HG03378 (cell line): ENCODE data around the gene URB2.
A peak's percentile ranks its signal among the peaks of the same experiment; 100 is the strongest.
"Not testable (repeated sequence)": the region's sequence is repeated elsewhere in the genome, so short reads cannot be mapped to it uniquely, and the experiment has no call there.

Experiments
- ATAC-seq: cut with Tn5 transposase; IDR thresholded peaks from one replicate; pipeline ENCODE4 v1.9.1; 2021; ENCODE audit warnings: mild to moderate bottlenecking, moderate library complexity; ENCODE audit not compliant: unreplicated experiment

The URB2 gene

DNA sequence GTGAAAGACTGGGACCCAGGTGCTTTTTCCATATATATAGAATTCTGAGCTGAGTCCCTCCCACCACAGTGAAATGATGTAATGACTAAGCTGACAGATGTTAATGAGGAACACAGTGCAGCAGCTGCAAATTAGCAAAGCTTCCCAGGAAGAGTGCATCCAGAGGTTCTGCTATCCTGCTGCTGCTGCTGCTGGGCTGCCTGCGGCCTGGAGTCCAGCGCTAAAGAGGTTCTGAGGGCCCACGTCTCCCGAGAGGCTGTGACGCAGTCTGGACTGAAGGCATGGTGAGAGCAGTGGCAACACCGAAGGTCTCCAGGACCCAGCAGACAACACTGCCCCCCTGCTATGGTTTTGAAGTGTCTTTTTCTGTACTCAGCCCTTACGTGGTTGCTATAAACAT, 63.9 kb downstream of the URB2 start:
- ATAC-seq: no peak

DNA sequence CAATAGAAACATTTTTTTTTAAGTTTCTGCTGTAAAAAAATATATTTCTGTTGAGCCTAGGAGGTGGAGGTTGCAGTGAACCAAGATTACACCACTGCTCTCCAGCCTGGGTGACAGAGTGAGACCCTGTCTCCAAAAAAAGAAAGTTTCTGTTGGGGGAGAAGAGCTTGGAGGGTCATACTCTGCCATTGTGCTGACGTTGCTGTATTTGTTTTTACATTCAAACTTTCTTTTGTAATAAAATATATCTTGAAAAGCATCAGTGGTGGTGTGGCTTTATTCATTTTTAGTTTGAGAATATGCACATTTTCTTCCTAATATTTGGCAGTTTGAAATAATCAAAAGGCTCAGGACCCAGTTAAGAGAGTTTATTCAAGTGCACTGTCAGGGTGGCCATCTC, 64.6 kb downstream of the URB2 start:
- ATAC-seq: no peak

DNA sequence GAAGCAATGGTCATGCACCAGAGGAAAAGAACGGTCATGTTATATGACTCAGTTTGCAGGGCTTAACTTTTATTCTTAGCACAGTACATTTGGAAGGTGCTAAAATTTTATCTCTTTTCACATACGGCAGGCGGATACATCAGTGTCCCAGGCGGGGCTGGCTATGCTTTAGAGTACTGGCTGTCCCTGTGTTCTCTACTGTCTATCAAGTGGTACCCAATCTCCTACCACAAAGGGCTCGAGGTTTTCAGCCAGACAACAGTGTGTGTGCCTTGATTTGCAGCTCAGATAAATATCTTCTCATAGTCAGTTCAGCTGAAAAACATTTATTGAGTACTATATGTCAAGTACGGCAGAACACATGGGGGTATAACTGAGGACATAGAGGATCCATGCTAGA, 65.3 kb downstream of the URB2 start:
- no peak for ATAC-seq

DNA sequence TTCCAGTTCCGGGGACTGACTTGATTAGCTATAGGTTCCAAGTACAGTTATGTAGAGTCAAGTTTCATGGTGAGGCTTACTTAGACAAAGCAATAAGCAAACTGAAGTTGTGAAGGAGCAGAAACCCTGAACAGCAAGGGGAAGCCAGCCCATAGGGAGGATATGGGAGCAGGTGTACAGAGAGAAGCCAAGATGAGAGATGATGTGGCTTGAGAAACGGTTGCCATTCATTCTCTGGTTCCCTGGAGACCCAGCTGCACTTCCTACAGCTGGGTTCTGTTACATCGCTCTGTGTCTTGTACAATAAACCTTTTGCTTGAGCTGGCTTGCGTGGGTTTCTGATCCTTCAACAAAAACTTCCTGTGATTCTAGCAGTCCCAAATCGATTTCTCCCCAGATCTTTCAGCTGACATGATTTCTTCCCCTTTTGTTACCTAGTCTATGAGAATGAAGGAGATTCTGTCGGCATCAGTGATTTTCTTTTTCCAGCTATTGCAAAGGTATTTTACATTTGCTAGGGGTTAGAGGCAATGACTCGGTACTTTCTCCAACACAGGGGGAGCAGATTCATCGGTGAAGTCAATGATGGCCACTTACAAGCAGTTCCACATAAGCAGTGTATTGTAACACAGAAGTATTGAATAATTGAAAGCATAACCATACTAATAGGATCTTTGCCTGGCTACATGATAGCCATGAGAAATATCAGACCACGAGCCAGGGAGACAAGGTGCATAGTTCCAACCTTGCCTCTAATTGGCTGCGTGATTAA, 67.3 kb downstream of the URB2 start:
- peak; percentile 43 for ATAC-seq

DNA sequence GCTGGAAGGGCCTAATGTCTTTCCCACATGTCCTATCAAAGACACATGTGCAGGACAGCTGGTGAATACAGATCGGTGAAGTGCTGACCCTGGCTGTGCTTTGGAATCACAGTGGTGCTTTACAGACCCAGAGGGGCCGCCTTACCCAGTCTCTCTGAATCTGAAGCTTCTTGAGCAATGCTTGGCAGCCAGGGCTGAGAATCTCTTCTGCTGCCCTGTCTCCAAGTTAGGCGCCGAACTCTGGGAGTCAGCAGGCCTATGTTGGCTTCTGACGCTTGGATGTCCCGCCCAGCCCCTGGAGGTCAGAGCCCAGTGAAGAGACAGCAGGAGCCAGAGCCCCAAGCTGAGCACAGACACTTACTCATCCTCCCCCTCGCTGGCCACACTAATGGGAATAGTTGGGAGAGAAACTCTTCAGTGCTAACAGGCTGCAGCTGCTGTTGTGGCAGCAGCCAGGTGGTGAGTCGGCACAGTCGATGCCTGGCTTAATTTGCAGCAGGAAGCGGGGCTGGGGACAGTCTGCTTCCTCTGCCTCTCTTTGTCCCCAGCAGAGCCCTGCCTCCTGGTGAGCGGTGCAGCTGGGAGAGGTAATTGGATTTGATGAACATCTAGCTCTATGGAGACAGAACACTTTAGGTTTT, 68.1 kb downstream of the URB2 start:
- ATAC-seq: no peak

DNA sequence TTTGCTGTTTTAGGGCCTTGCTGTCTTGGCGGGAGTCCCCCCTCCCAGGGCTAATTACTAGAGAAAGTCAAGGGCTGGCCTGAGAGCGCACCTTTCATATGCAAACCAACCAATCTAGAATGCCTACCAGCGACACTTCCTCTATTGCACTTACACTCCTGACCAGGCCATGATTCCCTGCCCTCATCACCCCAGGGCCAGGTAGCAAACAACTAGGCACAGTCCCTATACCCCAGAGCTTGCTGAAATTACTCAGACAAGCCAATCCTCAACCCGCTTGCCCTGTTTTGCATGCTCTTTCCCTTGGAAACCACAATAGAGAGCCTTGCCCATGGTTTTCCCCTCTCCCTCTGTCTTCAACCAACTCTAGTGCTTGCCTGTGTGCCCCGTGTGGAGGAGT, 70.3 kb downstream of the URB2 start:
- no peak for ATAC-seq

DNA sequence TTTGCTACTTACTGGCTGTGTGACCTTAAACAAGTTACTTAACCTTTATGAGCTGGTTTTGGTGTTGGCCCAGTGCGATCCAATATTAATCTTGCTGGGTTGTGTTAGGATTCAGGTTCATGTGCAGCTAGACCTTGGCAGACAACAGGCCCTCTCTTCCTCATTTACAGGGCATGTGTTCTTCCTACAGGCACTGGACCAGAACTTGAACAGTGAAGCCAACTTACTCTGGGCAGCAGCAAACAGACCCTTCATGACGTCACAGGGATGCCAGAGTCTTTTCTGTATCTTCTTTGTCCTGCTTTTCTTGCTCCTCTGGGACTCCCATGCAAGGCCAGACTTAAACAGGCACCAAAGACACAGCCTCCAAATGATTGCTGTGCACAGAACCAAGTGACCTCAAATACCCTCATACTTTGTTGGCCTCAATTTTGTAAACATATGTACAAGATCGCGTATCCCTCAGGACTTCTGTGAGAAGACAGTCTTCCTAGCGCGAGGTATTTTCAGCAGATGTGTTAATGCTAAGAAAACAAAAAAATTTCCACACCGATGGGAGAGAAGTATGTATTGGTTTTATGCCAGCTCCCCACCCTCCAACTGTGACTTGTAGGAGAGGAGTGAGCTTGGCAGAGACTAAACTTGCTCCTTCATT, 73.7 kb downstream of the URB2 start:
- ATAC-seq: no peak

DNA sequence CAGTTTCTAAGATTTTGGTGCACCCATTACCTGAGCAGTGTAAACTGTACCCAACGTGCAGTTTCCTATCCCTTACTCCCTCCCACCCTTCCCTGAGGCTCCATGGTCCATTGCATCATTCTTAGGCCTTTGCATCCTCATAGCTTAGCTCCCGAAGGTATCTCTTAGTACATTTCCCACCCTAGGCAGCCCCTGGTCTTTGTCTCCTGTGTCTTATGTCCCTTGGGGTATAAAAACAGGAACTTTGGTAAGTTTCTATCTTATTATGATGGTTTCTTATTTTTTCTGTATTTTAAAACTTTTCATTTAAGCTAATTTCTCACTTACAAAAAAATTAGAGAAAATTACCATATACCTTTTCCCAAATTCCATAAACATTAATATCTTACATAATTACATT, 78.1 kb downstream of the URB2 start:
- ATAC-seq: no peak

DNA sequence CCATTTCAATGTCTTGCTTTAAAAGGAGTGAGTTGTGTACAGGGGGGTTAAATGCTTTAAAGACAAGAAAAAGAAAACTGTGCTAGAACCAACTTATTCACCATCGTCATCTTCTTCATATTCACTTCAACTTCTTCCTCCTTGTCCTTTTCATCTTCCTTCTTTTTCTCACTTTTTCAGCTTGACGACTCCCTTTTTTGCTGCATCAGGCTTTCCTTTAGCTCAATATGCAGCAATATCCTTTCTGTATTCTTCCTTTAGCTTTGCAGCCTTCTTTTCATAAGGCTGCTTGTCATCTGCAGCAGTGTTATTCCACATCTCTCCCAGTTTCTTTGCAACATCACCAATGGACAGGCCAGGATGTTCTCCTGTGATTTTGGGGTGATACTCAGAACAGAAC, 79.1 kb downstream of the URB2 start:
- ATAC-seq: not testable (repeated sequence)

DNA sequence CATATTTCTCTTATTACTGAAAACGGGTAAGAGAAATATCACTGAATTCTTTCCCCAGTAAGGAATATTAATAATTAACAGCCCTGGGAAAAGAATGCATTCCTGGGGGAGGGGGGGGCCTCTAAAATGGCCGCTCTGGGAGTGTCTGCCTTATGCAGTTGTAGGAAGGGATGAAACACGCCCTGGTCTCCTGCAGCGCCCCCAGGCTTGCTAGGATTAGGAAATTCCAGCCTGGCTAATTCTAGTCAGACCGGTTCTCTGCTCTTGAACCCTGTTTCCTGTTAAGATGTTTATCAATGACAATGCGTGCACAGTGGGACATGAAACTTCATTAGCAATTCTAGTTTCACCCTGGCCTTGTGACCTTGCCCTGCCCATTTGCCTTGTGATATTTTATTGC, 81.1 kb downstream of the URB2 start:
- ATAC-seq: not testable (repeated sequence)

DNA sequence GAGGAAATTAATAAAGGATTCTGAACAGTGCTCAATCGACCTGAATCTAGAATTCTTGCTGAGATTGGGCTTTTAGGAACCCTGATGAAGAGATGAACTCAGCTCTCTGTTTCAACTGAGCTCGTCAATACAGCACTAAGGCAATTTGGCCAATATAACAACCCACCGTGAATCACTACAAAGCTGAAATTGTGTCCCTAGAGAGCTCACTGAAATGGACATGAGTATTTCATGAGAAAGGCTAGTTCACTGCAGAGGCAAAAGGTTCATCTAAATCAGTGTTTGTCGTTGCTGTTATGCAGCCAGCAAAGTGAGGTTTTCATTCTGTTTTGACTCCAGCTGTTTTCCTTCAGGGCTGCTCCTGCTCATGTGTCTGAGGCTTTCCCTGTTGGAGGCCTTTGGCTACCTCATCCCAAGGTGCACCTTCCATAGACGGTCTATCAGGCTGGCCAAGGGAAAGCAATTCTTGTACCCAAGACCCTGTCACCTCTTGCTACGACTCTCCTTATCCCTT, 83.5 kb downstream of the URB2 start:
- ATAC-seq: no peak
